Lower lobe of right lung (tissue), 2 donors: ENCODE results near the gene MS4A8. TPM values are rescaled to one million over a fixed set of nuclear protein-coding genes. Genes with fewer than 3 reads are reported as not detected.

Experiments
- ATAC-seq, 2 donors: fragments of 200-7000 bp; cut with Tn5 transposase; one replicate each; pipeline ENCODE4 v1.9.1; 2020 to 2022; ENCODE audit warnings: mild to moderate bottlenecking in 2 of 2, moderate library complexity in 2 of 2
- DNase-seq: peaks from one replicate; pipeline ENCODE4 v3.0.0-alpha.2; 2020
- H3K27ac ChIP-seq: fragments of 200-600 bp; one replicate; pipeline ENCODE4 v1.8.0; 2022
- H3K27me3 ChIP-seq: fragments of 200-600 bp; one replicate; pipeline ENCODE4 v1.8.0; 2022; ENCODE audit warnings: low read depth
- H3K36me3 ChIP-seq: fragments of 200-600 bp; one replicate; pipeline ENCODE4 v1.8.0; 2022; ENCODE audit warnings: mild to moderate bottlenecking
- H3K4me1 ChIP-seq: fragments of 200-600 bp; one replicate; pipeline ENCODE4 v1.8.0; 2022
- H3K4me3 ChIP-seq: fragments of 200-600 bp; one replicate; pipeline ENCODE4 v1.8.0; 2022; ENCODE audit warnings: mild to moderate bottlenecking
- H3K9me3 ChIP-seq: fragments of 200-600 bp; one replicate; pipeline ENCODE4 v1.8.0; 2022
- intact Hi-C: fragments of 100-400 bp; cut with DNase I; formaldehyde crosslinking; loops from one replicate; pipeline ENCODE4 v1.11.0; 2022
- total RNA-seq: library from RNA; stranded (reverse); fragmentation: NEBNext Ultra II Directional; extraction: Animal tissue kit (Norgen Biotek cat#: 25700); gene quantifications from one replicate; pipeline ENCODE4 v1.2.1, GENCODE V29; 2021
- TF ChIP-seq, protein P1 (sequence below): fragments of 200-600 bp; IDR thresholded peaks from one replicate; pipeline ENCODE4 v1.8.0; 2022; ENCODE audit warnings: antibody characterized with exemption, mild to moderate bottlenecking
- donor health status: DM: no; HTN: yes; CAD: no; lungs with severe emphysema.

The MS4A8 gene
- total RNA-seq, 1 donor from 2014 or later, result 33.5 TPM

GRCh38 chr11:60743058-60743457 lies 43.6 kb downstream of the MS4A8 start:
- no peaks in the 10 kb centered on the region for H3K4me1 ChIP-seq
- TF ChIP-seq, protein P1, sequence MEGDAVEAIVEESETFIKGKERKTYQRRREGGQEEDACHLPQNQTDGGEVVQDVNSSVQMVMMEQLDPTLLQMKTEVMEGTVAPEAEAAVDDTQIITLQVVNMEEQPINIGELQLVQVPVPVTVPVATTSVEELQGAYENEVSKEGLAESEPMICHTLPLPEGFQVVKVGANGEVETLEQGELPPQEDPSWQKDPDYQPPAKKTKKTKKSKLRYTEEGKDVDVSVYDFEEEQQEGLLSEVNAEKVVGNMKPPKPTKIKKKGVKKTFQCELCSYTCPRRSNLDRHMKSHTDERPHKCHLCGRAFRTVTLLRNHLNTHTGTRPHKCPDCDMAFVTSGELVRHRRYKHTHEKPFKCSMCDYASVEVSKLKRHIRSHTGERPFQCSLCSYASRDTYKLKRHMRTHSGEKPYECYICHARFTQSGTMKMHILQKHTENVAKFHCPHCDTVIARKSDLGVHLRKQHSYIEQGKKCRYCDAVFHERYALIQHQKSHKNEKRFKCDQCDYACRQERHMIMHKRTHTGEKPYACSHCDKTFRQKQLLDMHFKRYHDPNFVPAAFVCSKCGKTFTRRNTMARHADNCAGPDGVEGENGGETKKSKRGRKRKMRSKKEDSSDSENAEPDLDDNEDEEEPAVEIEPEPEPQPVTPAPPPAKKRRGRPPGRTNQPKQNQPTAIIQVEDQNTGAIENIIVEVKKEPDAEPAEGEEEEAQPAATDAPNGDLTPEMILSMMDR, result no peak
- H3K27ac ChIP-seq, result no peak overlapping the region
- H3K9me3 ChIP-seq, result no peaks in the 10 kb centered on the region
- ATAC-seq (no peak), DNase-seq (no peak)
- H3K27me3 ChIP-seq, result no peaks in the 10 kb centered on the region
- intact Hi-C loops, result no loop called here
- no peaks in the 10 kb centered on the region for H3K36me3 ChIP-seq
- no peak overlapping the region for H3K4me3 ChIP-seq

DNA sequence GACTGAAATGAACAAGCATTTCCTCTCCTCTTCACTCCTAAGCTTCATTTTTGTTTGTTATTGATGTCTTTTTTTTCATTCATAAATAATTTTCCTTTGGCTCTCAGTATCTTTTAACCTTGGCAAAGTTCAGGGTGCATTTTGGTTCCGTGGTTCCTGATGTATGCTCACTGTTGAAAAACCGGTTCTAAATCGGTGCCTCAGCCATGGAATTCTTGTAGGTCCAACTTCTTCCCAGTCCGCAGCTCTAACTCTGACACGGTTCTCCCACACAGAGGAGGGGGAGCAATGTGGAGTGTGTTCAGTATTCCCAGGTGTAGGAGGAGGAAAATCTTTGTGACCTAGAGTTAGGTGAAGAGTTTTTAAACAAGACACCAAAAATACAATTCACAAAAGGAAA lies 44.7 kb downstream of the MS4A8 start:
- no peak for ATAC-seq
- Histone ChIP-seq H3K36me3 (no peaks in the 10 kb centered on the region), H3K27me3 (no peaks in the 10 kb centered on the region), H3K27ac (no peak overlapping the region), H3K9me3 (no peaks in the 10 kb centered on the region), H3K4me3 (no peak overlapping the region), H3K4me1 (no peaks in the 10 kb centered on the region)
- intact Hi-C loops, result no loop called here
- no peak for DNase-seq
- TF ChIP-seq, protein P1, result no peak

DNA sequence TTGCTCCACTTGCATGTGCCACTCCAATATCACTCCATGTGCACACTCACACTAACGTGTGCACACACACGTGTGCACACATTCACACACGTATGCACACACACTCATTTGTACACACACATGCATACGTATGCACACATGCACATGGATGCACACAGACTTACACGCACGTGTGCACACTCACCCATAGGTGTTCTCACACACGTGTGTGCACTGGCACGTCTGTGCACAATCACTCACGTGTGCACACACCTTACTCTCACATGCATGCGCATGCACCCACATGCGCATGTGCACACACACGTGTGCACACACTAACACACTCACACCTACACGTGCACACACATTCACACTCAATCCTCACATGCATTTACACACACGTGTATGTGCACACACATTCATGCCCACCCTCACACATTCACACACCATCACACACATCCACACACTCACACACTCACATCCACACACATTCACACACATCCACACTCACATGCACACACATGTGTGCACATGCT lies 48.0 kb downstream of the MS4A8 start:
- no peak for ATAC-seq
- Histone ChIP-seq H3K36me3 (no peaks in the 10 kb centered on the region), H3K4me3 (no peak overlapping the region), H3K27ac (no peak overlapping the region), H3K4me1 (no peaks in the 10 kb centered on the region), H3K27me3 (peaks cover 9% of the 10 kb centered on the region), H3K9me3 (no peaks in the 10 kb centered on the region)
- TF ChIP-seq, protein P1, result no peak
- no peak for DNase-seq
- intact Hi-C loops, result no loop called here

- ATAC-seq (no peak), DNase-seq (no peak)
- Histone ChIP-seq H3K9me3 (no peaks in the 10 kb centered on the region), H3K27me3 (peaks cover 11% of the 10 kb centered on the region), H3K27ac (no peak overlapping the region), H3K36me3 (no peaks in the 10 kb centered on the region), H3K4me1 (no peaks in the 10 kb centered on the region), H3K4me3 (no peak overlapping the region)
- intact Hi-C loops, result no loop called here
- TF ChIP-seq, protein P1, result no peak
Measured at GRCh38 chr11:60748225-60748624, 48.8 kb downstream of the MS4A8 start.

GRCh38 chr11:60748821-60749220 lies 49.4 kb downstream of the MS4A8 start:
- no peak overlapping the region for H3K4me3 ChIP-seq
- TF ChIP-seq, protein P1, result no peak
- peaks cover 17% of the 10 kb centered on the region for H3K27me3 ChIP-seq
- no peaks in the 10 kb centered on the region for H3K36me3 ChIP-seq
- intact Hi-C loops, result no loop called here
- ATAC-seq, result no peak
- DNase-seq, result no peak
- no peak overlapping the region for H3K27ac ChIP-seq
- H3K9me3 ChIP-seq, result no peaks in the 10 kb centered on the region
- no peaks in the 10 kb centered on the region for H3K4me1 ChIP-seq

- intact Hi-C loops, result no loop called here
- DNase-seq (no peak), ATAC-seq (no peak)
- TF ChIP-seq, protein P1, result no peak
- Histone ChIP-seq H3K4me3 (no peak overlapping the region), H3K27ac (no peak overlapping the region), H3K36me3 (no peaks in the 10 kb centered on the region), H3K4me1 (no peaks in the 10 kb centered on the region), H3K9me3 (no peaks in the 10 kb centered on the region), H3K27me3 (peaks cover 18% of the 10 kb centered on the region)
Measured at GRCh38 chr11:60750911-60751310, 51.5 kb downstream of the MS4A8 start.
